HepG2 (cell line): ENCODE data around the gene GPBP1. TPM values are rescaled to one million over a fixed set of nuclear protein-coding genes. Genes with fewer than 3 reads are reported as not detected.

Source experiments
- AKAP8 ChIP-seq: sonication (generic); formaldehyde crosslinking; IDR thresholded peaks from 2 replicates; pipeline ENCODE4 v1.5.1; 2020; ENCODE audit warnings: mild to moderate bottlenecking, missing genetic modification reagents
- ATF1 ChIP-seq: IDR thresholded peaks from 2 replicates; pipeline ENCODE4 v1.6.1; 2016; ENCODE audit warnings: mild to moderate bottlenecking, control low read depth
- FOXK2 ChIP-seq: fragments of 450-650 bp; IDR thresholded peaks from 2 replicates; pipeline ENCODE4 v1.6.1; 2016
- HCFC1 ChIP-seq: fragments of 150-350 bp; IDR thresholded peaks from 2 replicates; pipeline ENCODE4 v1.6.1; 2014; ENCODE audit warnings: low read depth, low read length
- JUND ChIP-seq: sonication (generic); formaldehyde crosslinking; IDR thresholded peaks from 2 replicates; pipeline ENCODE4 v1.8.0; 2022; ENCODE audit warnings: mild to moderate bottlenecking, missing genetic modification reagents
- KLF12 ChIP-seq: sonication (generic); formaldehyde crosslinking; IDR thresholded peaks from 2 replicates; pipeline ENCODE4 v1.4.0; 2020; ENCODE audit warnings: missing genetic modification reagents, borderline replicate concordance
- MTF2 ChIP-seq: sonication (generic); formaldehyde crosslinking; IDR thresholded peaks from 2 replicates; pipeline ENCODE4 v1.5.0; 2020; ENCODE audit warnings: missing genetic modification reagents, borderline replicate concordance
- PAF1 ChIP-seq: IDR thresholded peaks from 2 replicates; pipeline ENCODE4 v1.6.1; 2016; ENCODE audit warnings: missing genetic modification reagents, missing compliant biosample characterization
- POLR2AphosphoS5 ChIP-seq: IDR thresholded peaks from 2 replicates; pipeline ENCODE4 v1.6.1; 2012; ENCODE audit warnings: low read depth, low read length
- SMAD9 ChIP-seq: sonication (generic); formaldehyde crosslinking; IDR thresholded peaks from 2 replicates; pipeline ENCODE4 v1.5.1; 2020; ENCODE audit warnings: mild to moderate bottlenecking, missing genetic modification reagents
- SYNCRIP ChIP-seq: fragments of 200-400 bp; formaldehyde crosslinking; IDR thresholded peaks from 2 replicates; pipeline ENCODE4 v1.6.1; 2018; ENCODE audit warnings: mild to moderate bottlenecking, low read depth, low read length; ENCODE audit not compliant: insufficient read depth
- ZNF17 ChIP-seq: sonication (generic); formaldehyde crosslinking; IDR thresholded peaks from 2 replicates; pipeline ENCODE4 v1.5.0; 2020; ENCODE audit warnings: mild to moderate bottlenecking, missing genetic modification reagents
- ZNF230 ChIP-seq: sonication (generic); formaldehyde crosslinking; IDR thresholded peaks from 2 replicates; pipeline ENCODE4 v1.4.0; 2020; ENCODE audit warnings: mild to moderate bottlenecking, missing genetic modification reagents
- ZNF460 ChIP-seq: sonication (generic); formaldehyde crosslinking; IDR thresholded peaks from 2 replicates; pipeline ENCODE4 v1.5.1; 2020; ENCODE audit warnings: missing genetic modification reagents, mild to moderate bottlenecking, borderline replicate concordance
- ZNF598 ChIP-seq: sonication (generic); formaldehyde crosslinking; IDR thresholded peaks from 2 replicates; pipeline ENCODE4 v1.5.1; 2020; ENCODE audit warnings: mild to moderate bottlenecking, missing genetic modification reagents, borderline replicate concordance
- ZNF607 ChIP-seq: sonication (generic); formaldehyde crosslinking; IDR thresholded peaks from 2 replicates; pipeline ENCODE4 v1.5.1; 2020; ENCODE audit warnings: missing genetic modification reagents, mild to moderate bottlenecking, borderline replicate concordance
- ZNF644 ChIP-seq: IDR thresholded peaks from 2 replicates; pipeline ENCODE4 v1.6.1; 2016; ENCODE audit warnings: low read depth
- ZNF720 ChIP-seq: sonication (generic); formaldehyde crosslinking; IDR thresholded peaks from 2 replicates; pipeline ENCODE4 v1.4.0; 2020; ENCODE audit warnings: missing genetic modification reagents
- ZNF790 ChIP-seq: sonication (generic); formaldehyde crosslinking; IDR thresholded peaks from 2 replicates; pipeline ENCODE4 v1.8.0; 2022; ENCODE audit warnings: missing genetic modification reagents, mild to moderate bottlenecking, borderline replicate concordance
- ZSCAN25 ChIP-seq: sonication (generic); formaldehyde crosslinking; IDR thresholded peaks from 2 replicates; pipeline ENCODE4 v1.8.0; 2022; ENCODE audit warnings: mild to moderate bottlenecking, missing genetic modification reagents
- polyA plus RNA-seq, 8 experiments: library from polyadenylated mRNA; depleted of rRNA in 3 of 8; stranded (reverse) in 7 of 8; unstranded in 1 of 8; fragments of >200 nt; fragmentation: Illumina TruSeq in 4 of 8; extraction: Trizol in 4 of 8; gene quantifications; 2 replicates each; pipeline versions ENCODE4 v1.2.1 to v1.2.3, GENCODE V29; 2011 to 2016; ENCODE audit warnings: low read depth in 4 of 8, missing spikeins in 1 of 8, mixed read lengths in 1 of 8; ENCODE audit not compliant: insufficient read depth in 1 of 8
- total RNA-seq, 5 experiments: library from RNA; depleted of rRNA; stranded (reverse); fragments of >200 nt; fragmentation: Illumina TruSeq; extraction: Trizol; gene quantifications; 2 replicates each; pipeline ENCODE4 v1.2.3, GENCODE V29; 2016; ENCODE audit warnings: low read depth in 1 of 5
- TF ChIP-seq, protein P1 (sequence below): sonication (generic); formaldehyde crosslinking; IDR thresholded peaks from 2 replicates; pipeline ENCODE4 v1.4.0; 2020; ENCODE audit warnings: mild to moderate bottlenecking, missing genetic modification reagents
- TF ChIP-seq, protein P2 (sequence below): sonication (generic); formaldehyde crosslinking; IDR thresholded peaks from 2 replicates; pipeline ENCODE4 v1.8.0; 2022; ENCODE audit warnings: missing genetic modification reagents, mild to moderate bottlenecking, borderline replicate concordance
- TF ChIP-seq, protein P3 (sequence below): sonication (generic); formaldehyde crosslinking; IDR thresholded peaks from 2 replicates; pipeline ENCODE4 v1.4.0; 2020; ENCODE audit warnings: mild to moderate bottlenecking, missing genetic modification reagents
- TF ChIP-seq, protein P4 (sequence below): sonication (generic); formaldehyde crosslinking; IDR thresholded peaks from 2 replicates; pipeline ENCODE4 v1.8.0; 2022; ENCODE audit warnings: low read depth, missing genetic modification reagents
- TF ChIP-seq, protein P5 (sequence below): sonication (generic); formaldehyde crosslinking; IDR thresholded peaks from 2 replicates; pipeline ENCODE4 v1.4.0; 2020; ENCODE audit warnings: missing genetic modification reagents, low read depth, mild to moderate bottlenecking, borderline replicate concordance

Gene GPBP1
- total and polyA plus RNA-seq, 2 of the 13 experiments (the other 11 are each of a cell fraction or from before 2014, with no cell fraction given), result 27.1 to 72.2 TPM

DNA sequence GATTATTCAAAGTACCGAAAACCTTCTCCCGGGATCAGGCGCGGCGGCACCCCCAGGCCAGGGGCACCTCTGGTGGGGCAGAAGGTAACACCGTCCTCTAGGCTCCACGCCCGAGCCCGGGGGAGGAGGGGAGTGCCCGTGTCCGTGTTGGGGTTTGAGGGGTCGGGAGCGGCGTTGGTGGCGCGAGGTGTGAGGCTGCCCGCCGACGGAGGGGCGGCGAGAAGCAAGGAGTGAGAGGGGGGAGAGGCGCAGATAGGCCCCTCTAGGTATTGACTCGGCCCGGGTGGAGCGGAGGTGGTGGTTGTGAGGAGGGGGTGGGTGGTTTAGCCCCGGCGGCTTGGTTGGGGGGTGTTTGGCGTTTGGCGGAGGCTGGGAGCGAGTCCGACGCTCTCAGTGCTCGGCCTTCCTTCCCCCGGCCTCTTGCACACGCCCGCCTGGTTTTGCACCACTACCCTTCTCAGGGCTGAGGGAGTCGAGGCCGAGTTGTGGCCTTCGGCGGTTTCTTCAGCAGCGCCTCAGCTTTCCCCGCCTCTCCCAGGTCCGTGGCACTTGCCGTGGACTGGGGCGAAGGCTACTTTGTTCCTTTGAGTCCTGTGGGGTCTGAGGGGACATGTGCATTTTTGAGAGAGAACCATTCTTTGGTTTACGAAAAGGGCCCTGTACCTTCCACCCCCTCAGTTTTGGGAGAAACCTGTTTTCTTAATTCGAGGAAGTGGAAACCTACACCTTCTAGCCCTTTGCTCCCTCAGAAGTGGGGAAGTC is 450 bp downstream of the GPBP1 start (continued):
- TF ChIP-seq JUND (CRISPR knock-in tag) (no peak), SYNCRIP (no peak), MTF2 (CRISPR knock-in tag) (no peak), HCFC1 (no peak), ZNF720 (CRISPR knock-in tag) (no peak), ZSCAN25 (CRISPR knock-in tag) (no peak), AKAP8 (CRISPR knock-in tag) (no peak), ZNF644 (no peak), SMAD9 (CRISPR knock-in tag) (no peak), ZNF607 (CRISPR knock-in tag) (0 out of 2 replicates have a peak, but pooled peaks have one; percentile 73), ZNF230 (CRISPR knock-in tag) (0 out of 2 replicates have a peak, but pooled peaks have one; percentile 56), FOXK2 (no peak), ZNF598 (CRISPR knock-in tag) (no peak), PAF1 (no peak), ZNF17 (CRISPR knock-in tag) (no peak), ATF1 (CRISPR knock-in tag) (no peak), ZNF460 (CRISPR knock-in tag) (no peak), KLF12 (CRISPR knock-in tag) (no peak; the same call in 1 of the 2 replicates), POLR2AphosphoS5 (no peak), ZNF790 (CRISPR knock-in tag) (no peak)
- TF ChIP-seq, protein P1, sequence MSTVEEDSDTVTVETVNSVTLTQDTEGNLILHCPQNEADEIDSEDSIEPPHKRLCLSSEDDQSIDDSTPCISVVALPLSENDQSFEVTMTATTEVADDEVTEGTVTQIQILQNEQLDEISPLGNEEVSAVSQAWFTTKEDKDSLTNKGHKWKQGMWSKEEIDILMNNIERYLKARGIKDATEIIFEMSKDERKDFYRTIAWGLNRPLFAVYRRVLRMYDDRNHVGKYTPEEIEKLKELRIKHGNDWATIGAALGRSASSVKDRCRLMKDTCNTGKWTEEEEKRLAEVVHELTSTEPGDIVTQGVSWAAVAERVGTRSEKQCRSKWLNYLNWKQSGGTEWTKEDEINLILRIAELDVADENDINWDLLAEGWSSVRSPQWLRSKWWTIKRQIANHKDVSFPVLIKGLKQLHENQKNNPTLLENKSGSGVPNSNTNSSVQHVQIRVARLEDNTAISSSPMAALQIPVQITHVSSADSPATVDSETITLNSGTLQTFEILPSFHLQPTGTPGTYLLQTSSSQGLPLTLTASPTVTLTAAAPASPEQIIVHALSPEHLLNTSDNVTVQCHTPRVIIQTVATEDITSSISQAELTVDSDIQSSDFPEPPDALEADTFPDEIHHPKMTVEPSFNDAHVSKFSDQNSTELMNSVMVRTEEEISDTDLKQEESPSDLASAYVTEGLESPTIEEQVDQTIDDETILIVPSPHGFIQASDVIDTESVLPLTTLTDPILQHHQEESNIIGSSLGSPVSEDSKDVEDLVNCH (CRISPR knock-in tag), result no peak
- TF ChIP-seq, protein P2, sequence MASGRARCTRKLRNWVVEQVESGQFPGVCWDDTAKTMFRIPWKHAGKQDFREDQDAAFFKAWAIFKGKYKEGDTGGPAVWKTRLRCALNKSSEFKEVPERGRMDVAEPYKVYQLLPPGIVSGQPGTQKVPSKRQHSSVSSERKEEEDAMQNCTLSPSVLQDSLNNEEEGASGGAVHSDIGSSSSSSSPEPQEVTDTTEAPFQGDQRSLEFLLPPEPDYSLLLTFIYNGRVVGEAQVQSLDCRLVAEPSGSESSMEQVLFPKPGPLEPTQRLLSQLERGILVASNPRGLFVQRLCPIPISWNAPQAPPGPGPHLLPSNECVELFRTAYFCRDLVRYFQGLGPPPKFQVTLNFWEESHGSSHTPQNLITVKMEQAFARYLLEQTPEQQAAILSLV, result peak; percentile 48; the same call in 1 of the 2 replicates
- TF ChIP-seq, protein P3, sequence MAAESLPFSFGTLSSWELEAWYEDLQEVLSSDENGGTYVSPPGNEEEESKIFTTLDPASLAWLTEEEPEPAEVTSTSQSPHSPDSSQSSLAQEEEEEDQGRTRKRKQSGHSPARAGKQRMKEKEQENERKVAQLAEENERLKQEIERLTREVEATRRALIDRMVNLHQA (CRISPR knock-in tag), result no peak
- TF ChIP-seq, protein P4, sequence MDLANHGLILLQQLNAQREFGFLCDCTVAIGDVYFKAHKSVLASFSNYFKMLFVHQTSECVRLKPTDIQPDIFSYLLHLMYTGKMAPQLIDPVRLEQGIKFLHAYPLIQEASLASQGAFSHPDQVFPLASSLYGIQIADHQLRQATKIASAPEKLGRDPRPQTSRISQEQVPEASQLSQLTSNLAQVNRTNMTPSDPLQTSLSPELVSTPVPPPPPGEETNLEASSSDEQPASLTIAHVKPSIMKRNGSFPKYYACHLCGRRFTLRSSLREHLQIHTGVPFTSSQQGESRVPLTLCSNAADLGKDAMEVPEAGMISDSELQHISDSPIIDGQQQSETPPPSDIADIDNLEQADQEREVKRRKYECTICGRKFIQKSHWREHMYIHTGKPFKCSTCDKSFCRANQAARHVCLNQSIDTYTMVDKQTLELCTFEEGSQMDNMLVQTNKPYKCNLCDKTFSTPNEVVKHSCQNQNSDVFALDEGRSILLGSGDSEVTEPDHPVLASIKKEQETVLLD (CRISPR knock-in tag), result no peak
- TF ChIP-seq, protein P5, sequence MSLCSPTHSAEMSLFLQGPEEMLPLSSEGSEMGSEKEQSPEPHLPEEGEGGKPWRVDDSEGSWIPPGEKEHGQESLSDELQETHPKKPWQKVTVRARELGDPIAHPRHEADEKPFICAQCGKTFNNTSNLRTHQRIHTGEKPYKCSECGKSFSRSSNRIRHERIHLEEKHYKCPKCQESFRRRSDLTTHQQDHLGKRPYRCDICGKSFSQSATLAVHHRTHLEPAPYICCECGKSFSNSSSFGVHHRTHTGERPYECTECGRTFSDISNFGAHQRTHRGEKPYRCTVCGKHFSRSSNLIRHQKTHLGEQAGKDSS (CRISPR knock-in tag), result no peak; the same call in 1 of the 2 replicates
